Measurements from ENCODE around the gene OR1D5.
"Not testable (repeated sequence)": the region's sequence is repeated elsewhere in the genome, so short reads cannot be mapped to it uniquely, and the experiment has no call there.

GRCh38 chr17:3065192-3065591 is 1.8 kb upstream of the OR1D5 start:
- not testable (repeated sequence) for TF ChIP-seq RCOR1 (conservative IDR thresholded peaks at IDR 0.05; ENCODE audit: low read depth, low read length); MYC (IDR thresholded peaks at IDR 0.05; ENCODE audit: insufficient read depth, insufficient read length, insufficient replicate concordance, low read length, severe bottlenecking); SUPT20H (IDR thresholded peaks at IDR 0.05; ENCODE audit: borderline replicate concordance, control insufficient read depth, low read depth, low read length); NR2F1 (conservative IDR thresholded peaks at IDR 0.05); POLR2AphosphoS5 (IDR thresholded peaks at IDR 0.05; ENCODE audit: low read length); CTCF (IDR thresholded peaks at IDR 0.05 in 2 of 3, conservative IDR thresholded peaks at IDR 0.05 in 1 of 3; ENCODE audit: control insufficient read depth in 2 of 3, extremely low read depth in 1 of 3, insufficient read depth in 1 of 3, low read depth in 3 of 3, low read length in 3 of 3); FOS (IDR thresholded peaks at IDR 0.05; ENCODE audit: borderline replicate concordance, extremely low read depth, insufficient read length); TBL1XR1 (IDR thresholded peaks at IDR 0.05; ENCODE audit: low read depth, low read length); POLR2A (IDR thresholded peaks at IDR 0.05; ENCODE audit: low read depth, low read length); ZBED1 (IDR thresholded peaks at IDR 0.05; ENCODE audit: borderline replicate concordance); SIX5 (IDR thresholded peaks at IDR 0.05; ENCODE audit: low read depth, low read length, severe bottlenecking); TCF12 (IDR thresholded peaks at IDR 0.05; ENCODE audit: low read depth, low read length)
- TF ChIP-seq, protein P1, sequence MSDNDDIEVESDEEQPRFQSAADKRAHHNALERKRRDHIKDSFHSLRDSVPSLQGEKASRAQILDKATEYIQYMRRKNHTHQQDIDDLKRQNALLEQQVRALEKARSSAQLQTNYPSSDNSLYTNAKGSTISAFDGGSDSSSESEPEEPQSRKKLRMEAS (IDR thresholded peaks at IDR 0.05; ENCODE audit: low read depth, low read length), result not testable (repeated sequence)

All from GM12878 (cell line).